Adrenal gland (tissue), 12 donors: ENCODE results near the gene VEGFC. TPM values are rescaled to one million over a fixed set of nuclear protein-coding genes. Genes with fewer than 3 reads are reported as not detected.
A peak's percentile ranks its signal among the peaks of the same experiment; 100 is the strongest.

Source experiments
- DNase-seq, 7 donors: peaks; one replicate each; pipeline ENCODE4 v3.0.0-alpha.2; 2019 to 2020
- H3K27ac ChIP-seq, 5 donors: fragments of 200-600 bp; sonication (generic) in 4 of 5; 1 replicate in 3 of 5; 2 replicates in 2 of 5; pipeline versions ENCODE4 v1.5.1 to v1.8.0; 2016 to 2020; ENCODE audit warnings: mild to moderate bottlenecking in 1 of 5
- H3K27me3 ChIP-seq: fragments of 200-600 bp; 2 replicates; pipeline ENCODE4 v1.8.0; 2021
- H3K36me3 ChIP-seq, 2 donors: fragments of 200-600 bp; replicated peaks in 1 of 2; 1 replicate in 1 of 2; 2 replicates in 1 of 2; pipeline versions ENCODE4 v1.5.1 to v1.8.0; 2018 to 2022
- H3K4me1 ChIP-seq, 2 donors: fragments of 200-600 bp; replicated peaks in 1 of 2; 1 replicate in 1 of 2; 2 replicates in 1 of 2; pipeline versions ENCODE4 v1.5.1 to v1.8.0; 2018 to 2021
- H3K4me3 ChIP-seq, 4 donors: fragments of 200-600 bp; sonication (generic) in 3 of 4; one replicate each; pipeline ENCODE4 v1.5.1; 2016 to 2018
- H3K9me3 ChIP-seq, 3 donors: fragments of 200-600 bp; sonication (generic) in 1 of 3; replicated peaks in 1 of 3; 1 replicate in 2 of 3; 2 replicates in 1 of 3; pipeline versions ENCODE4 v1.5.1 to v1.8.0; 2016 to 2021
- POLR2A ChIP-seq, 2 donors: fragments of 450-650 bp; IDR thresholded peaks; one replicate each; pipeline ENCODE4 v1.6.1; 2017; ENCODE audit warnings: antibody characterized with exemption in 2 of 2, mild to moderate bottlenecking in 2 of 2, moderate library complexity in 1 of 2
- WGBS, 4 donors: extraction: QIAGEN DNeasy Blood & Tissue Kit in 2 of 4; methylation state at CpG; one replicate each; pipeline versions ENCODE4 v1.1.5 to v1.1.7; 2013 to 2017; 5-methylcytosine and 5-hydroxymethylcytosine counted together
- intact Hi-C, 2 donors: fragments of 100-400 bp; cut with DNase I; formaldehyde crosslinking; loops; one replicate each; pipeline versions ENCODE4 v1.14.1 to v1.15.0; 2022 to 2023
- polyA plus RNA-seq, 3 donors: library from polyadenylated mRNA; stranded (reverse); fragments of 200-250 nt in 2 of 3; fragments of 350-450 nt in 1 of 3; fragmentation: Illumina TruSeq in 1 of 3; extraction: RNeasy Lipid Tissue Mini Kit (QIAGEN cat#74804) in 1 of 3; gene quantifications; one replicate each; pipeline ENCODE4 v1.2.3, GENCODE V29; 2013 to 2014
- total RNA-seq, 9 donors: library from RNA; depleted of rRNA in 4 of 9; stranded (reverse); fragments of >200 nt in 4 of 9; fragments of 120-200 nt in 1 of 9; fragmentation: NEBNext Ultra II Directional in 1 of 9; extraction: Animal tissue kit (Norgen Biotek cat#: 25700) in 1 of 9; gene quantifications; one replicate each; pipeline versions ENCODE4 v1.1.0 to v1.2.4, GENCODE V29; 2013 to 2023
- TF ChIP-seq, protein P1 (sequence below), 6 experiments: fragments of 450-650 bp in 4 of 6; fragments of 200-600 bp in 2 of 6; sonication (generic) in 1 of 6; IDR thresholded peaks; 1 replicate in 5 of 6; 2 replicates in 1 of 6; pipeline versions ENCODE4 v1.5.1 to v1.8.0; 2016 to 2021; ENCODE audit warnings: antibody characterized with exemption in 6 of 6, mild to moderate bottlenecking in 2 of 6, moderate library complexity in 1 of 6
- donor health status: healthy with polysubstance abuse.
- donor health status: Bipolar disorder and iron deficiency.
- donor health status: DM: yes; HTN: yes; CAD: no.
- donor health status: DM: no; HTN: no; CAD: no.
- donor health status: DM: no; HTN: no; CAD: no.
- donor health status: DM: yes; HTN: yes; CAD: no.

Gene VEGFC
- total and polyA plus RNA-seq, 12 donors = 2.9 to 30.7 (median 8.2) TPM

DNA sequence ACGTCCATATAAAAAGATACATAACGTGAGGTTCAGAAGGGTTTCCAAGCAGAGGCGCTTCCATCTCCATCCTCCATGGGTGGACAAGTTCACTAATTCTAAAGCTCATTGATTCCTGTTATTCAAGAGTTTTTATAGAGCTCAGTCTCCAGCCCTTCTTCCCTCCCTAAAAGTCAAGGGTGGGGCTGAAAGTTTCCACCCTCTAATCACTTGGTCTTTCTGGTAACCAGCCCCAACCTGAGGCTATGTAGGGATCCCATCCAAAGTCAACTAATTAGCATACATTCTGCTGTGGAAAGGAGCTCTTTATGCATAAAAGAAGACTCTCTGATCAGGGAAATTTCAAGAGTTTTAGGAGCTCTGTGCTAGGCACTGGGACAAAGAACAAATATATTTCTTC lies 46.9 kb upstream of the VEGFC start:
- Histone ChIP-seq H3K4me1 (no peaks in the 10 kb centered on the region), H3K9me3 (no peaks in the 10 kb centered on the region), H3K36me3 (no peaks in the 10 kb centered on the region), H3K4me3 (no peak overlapping the region), H3K27me3 (no peaks in the 10 kb centered on the region), H3K27ac (no peak overlapping the region)
- intact Hi-C loops = no loop called here
- TF ChIP-seq POLR2A (IDR thresholded peaks at IDR 0.05) = no peak
- TF ChIP-seq, protein P1, sequence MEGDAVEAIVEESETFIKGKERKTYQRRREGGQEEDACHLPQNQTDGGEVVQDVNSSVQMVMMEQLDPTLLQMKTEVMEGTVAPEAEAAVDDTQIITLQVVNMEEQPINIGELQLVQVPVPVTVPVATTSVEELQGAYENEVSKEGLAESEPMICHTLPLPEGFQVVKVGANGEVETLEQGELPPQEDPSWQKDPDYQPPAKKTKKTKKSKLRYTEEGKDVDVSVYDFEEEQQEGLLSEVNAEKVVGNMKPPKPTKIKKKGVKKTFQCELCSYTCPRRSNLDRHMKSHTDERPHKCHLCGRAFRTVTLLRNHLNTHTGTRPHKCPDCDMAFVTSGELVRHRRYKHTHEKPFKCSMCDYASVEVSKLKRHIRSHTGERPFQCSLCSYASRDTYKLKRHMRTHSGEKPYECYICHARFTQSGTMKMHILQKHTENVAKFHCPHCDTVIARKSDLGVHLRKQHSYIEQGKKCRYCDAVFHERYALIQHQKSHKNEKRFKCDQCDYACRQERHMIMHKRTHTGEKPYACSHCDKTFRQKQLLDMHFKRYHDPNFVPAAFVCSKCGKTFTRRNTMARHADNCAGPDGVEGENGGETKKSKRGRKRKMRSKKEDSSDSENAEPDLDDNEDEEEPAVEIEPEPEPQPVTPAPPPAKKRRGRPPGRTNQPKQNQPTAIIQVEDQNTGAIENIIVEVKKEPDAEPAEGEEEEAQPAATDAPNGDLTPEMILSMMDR (IDR thresholded peaks at IDR 0.05) = no peak
- no peak for DNase-seq
- 81 to 91% (median 88%) methylated on average over 3 of the region's 3 CpGs for WGBS, 4 donors

DNA sequence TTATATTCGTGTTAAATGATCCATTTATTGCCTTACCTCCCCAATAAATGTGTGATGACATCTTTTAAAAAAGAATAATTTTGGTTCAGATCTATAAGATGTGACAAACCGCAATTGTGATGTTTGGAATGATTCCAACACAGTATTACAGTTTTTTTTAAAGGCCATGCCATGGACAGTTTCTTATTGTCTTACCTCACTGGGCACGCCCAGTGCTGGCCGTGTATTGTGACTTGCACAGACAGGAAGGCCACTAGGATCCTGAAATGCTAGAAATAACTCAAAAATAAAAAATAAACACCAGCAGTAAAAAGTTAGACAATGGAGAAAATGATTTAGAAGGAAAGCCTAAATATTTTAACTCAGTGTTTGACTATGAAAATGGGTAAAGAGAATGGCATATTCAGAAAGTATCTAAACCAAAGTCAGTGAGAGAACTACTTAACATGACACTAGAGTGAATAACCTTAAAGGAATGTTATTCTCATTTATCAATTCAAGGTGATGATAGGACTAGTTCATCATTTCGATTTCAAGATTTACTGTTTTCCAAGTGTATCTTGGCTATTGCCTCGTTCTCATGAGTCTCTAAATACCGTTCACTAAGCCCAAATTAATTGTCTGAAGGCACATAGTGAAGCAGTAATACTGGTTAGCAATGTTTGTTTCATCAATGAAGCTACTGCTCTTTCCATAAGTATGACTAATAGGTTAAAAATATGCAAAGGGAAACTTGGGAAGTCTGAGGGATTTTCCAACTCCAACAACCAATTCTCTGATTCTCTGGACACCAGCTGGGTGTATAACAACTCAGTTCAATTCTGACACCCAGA lies 46.1 kb upstream of the VEGFC start:
- Histone ChIP-seq H3K27ac (peak overlapping the region in 1 of 5 donors; percentile 24), H3K4me3 (no peak overlapping the region), H3K4me1 (no peaks in the 10 kb centered on the region), H3K36me3 (no peaks in the 10 kb centered on the region), H3K27me3 (no peaks in the 10 kb centered on the region), H3K9me3 (no peaks in the 10 kb centered on the region)
- peak in 2 of 7 donors; percentile 15 to 26 for DNase-seq
- 42 to 54% (median 49%) methylated on average over 7 of the region's 7 CpGs for WGBS, 4 donors
- intact Hi-C loops = no loop called here
- TF ChIP-seq, protein P1 (IDR thresholded peaks at IDR 0.05) = no peak
- TF ChIP-seq POLR2A (IDR thresholded peaks at IDR 0.05) = no peak

GRCh38 chr4:176837169-176837895 lies 44.6 kb upstream of the VEGFC start:
- TF ChIP-seq, protein P1 (IDR thresholded peaks at IDR 0.05) = no peak
- no peak for TF ChIP-seq POLR2A (IDR thresholded peaks at IDR 0.05)
- no peaks in the 10 kb centered on the region for H3K36me3 ChIP-seq
- intact Hi-C loops = no loop called here
- H3K4me3 ChIP-seq = no peak overlapping the region
- H3K27ac ChIP-seq = no peak overlapping the region
- no peaks in the 10 kb centered on the region for H3K4me1 ChIP-seq
- H3K27me3 ChIP-seq = no peaks in the 10 kb centered on the region
- 52 to 65% (median 55%) methylated on average over 4 of the region's 4 CpGs for WGBS, 4 donors
- no peak for DNase-seq
- no peaks in the 10 kb centered on the region for H3K9me3 ChIP-seq

GRCh38 chr4:176834531-176834930 lies 41.8 kb upstream of the VEGFC start:
- Histone ChIP-seq H3K27ac (no peak overlapping the region), H3K9me3 (no peaks in the 10 kb centered on the region), H3K36me3 (no peaks in the 10 kb centered on the region), H3K4me3 (no peak overlapping the region), H3K27me3 (no peaks in the 10 kb centered on the region), H3K4me1 (no peaks in the 10 kb centered on the region)
- DNase-seq = no peak
- WGBS, 4 donors = 54 to 78% (median 58%) methylated on average over 2 of the region's 2 CpGs
- TF ChIP-seq POLR2A (IDR thresholded peaks at IDR 0.05) = no peak
- TF ChIP-seq, protein P1 (IDR thresholded peaks at IDR 0.05) = no peak
- intact Hi-C loops = no loop called here
